OCI-M2 (cell line): Measurements from ENCODE around the gene PLAC1.

Experiments
- DNase-seq: peaks from one replicate; lab custom pipeline; 2025; ENCODE audit not compliant: unreplicated experiment; lab: John Stamatoyannopoulos, UW

The PLAC1 gene

DNA sequence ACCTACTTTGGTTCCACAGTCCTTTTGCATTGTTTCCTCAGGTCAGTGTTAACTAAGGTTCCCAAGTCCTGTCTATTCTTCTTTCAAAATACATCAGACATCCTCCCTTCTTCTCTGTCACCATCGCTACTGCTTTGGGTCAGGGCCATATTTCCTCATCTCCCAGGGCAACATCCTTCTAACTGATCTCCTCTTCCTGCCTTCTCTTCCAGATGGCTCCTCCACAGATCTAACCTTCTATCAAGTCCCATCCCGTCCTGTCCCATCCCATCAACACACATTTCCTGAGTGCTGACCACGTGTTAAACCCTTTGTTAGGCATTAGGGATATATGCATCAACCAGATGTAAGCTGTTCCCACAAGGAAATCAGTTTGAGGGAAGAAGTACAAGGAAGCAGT, 25.9 kb downstream of the PLAC1 start:
- DNase-seq: no peak

- DNase-seq: no peak
These were observed 26.6 kb downstream of the PLAC1 start for GRCh38 chrX:134631426-134632346.

DNA sequence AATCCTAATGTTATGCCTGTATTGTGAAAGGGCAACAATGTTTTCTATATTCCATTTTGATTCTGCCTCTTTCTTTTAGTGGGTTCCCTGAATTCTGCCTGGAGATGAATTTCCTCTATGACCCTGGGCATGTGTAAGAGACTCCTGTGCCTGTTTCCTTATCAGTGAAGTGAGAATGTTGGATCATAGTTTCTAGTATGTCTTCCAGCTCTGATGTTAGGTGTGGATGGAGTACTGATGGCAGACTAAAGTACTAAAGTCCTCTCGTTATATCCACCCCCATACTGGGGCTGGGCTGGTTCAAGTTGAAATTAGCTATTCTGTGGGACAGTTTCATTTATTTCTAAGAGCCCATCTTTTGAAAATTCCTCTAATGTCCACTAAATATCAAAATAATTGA, 29.6 kb downstream of the PLAC1 start:
- no peak for DNase-seq

- DNase-seq: no peak
These were observed 31.8 kb downstream of the PLAC1 start for GRCh38 chrX:134626434-134626833.

GRCh38 chrX:134625315-134625718, 33.0 kb downstream of the PLAC1 start:
- no peak for DNase-seq

GRCh38 chrX:134624046-134624430, 34.2 kb downstream of the PLAC1 start:
- DNase-seq: no peak

DNA sequence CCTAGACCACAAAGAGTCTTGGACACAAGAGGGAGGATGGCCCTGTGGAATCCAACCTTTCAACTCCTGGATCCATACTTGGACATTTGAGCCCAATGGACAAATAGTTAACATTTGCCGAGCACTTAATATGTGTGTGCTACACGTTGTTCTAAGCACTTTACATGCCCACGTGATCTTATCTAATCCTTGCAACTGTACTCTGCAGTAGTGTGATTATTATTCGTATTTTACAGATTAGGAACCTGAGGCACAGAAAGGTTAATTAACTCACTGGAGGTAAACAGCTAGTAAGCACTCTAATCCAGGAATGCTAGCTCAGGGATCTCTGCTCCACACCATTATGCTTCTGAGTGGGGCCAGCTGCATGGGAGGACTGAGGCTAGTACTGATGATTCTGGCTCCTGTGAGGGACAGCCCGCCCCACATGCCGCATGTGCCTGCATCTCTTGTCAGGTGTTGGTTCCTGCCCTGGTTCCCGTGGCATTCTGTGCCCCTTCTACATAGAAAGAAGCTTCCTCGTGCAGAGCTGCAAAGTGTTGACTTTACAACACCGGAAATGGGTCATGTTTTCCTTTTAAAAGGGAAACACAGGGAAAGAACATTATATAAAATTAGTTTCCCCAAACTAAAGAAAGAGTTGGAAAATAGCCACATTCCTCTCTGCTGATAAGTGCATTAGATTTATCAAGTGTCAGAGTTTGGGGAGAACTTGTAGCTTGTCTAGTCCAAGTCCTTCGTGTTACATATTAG, 34.8 kb downstream of the PLAC1 start:
- no peak for DNase-seq

DNA sequence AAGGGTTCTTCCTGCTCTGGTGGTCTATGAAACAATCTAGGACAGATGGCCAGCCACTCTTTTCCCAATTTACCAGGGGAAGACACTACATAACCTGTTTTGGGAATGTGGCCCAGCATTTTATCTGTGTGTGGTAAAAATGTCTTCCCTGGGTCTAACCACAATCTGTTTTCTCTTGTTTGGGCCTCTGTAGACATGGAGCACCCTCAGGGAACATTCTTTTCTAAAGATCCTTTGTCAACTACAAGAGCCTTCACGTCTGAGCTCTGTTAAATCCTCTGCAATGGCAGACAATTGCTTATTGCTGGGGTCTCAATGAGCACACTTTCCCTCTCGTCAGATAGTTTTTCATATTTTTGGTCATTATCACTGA, 35.5 kb downstream of the PLAC1 start:
- no peak for DNase-seq

DNA sequence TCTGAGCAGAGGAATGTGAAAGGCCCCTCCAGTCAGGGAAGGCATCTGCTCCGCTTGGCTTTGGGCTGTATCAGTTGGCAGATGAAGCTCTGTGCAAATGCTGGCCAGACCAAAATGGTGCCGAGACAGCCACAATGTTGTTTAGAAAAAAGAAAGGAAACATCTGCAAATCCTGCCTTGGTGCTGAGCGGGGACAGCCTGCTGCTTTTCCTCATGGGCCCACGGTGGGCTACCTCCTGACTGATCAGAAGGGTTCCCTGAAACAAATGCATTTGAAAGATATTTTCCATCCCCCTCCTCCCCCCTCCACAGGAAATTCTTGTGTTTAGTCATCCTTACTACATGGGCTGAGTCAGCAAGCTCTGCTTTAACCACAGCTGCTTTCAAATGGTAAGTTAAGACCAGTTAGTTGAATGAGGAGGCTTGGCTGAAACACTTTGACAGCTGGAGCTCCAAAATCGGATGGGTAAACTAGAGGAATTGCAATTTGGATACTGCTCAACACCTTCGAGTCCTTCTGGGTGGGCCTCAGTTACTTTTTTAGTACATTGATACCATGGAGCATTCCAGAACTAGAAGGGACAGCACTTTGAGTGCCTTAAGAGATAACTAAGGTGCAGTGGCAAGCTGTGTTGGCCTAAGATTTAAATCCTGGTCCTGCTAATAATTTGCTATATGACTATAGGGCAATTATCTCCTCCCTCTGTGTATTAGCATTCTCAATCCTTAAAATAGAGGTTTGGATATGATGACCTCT, 36.0 kb downstream of the PLAC1 start:
- DNase-seq: no peak

DNA sequence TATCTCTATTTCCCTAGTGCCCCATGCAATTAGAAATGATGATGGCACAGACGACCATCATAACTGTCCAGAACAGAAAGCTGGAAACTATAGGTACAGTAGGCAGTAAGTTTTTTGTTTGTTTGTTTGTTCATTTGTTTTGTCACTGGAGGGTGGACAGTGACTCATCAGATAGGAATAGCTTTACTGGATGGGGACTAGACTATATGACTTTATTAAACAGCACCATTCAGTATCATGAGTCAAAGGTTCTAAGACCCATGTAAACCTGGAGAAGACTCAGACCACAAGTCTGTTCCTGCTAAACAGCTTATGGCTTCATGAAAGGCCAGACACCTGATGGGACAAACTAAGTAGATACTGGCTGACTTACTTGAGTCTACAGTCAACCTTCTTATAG, 38.4 kb downstream of the PLAC1 start:
- no peak for DNase-seq

DNA sequence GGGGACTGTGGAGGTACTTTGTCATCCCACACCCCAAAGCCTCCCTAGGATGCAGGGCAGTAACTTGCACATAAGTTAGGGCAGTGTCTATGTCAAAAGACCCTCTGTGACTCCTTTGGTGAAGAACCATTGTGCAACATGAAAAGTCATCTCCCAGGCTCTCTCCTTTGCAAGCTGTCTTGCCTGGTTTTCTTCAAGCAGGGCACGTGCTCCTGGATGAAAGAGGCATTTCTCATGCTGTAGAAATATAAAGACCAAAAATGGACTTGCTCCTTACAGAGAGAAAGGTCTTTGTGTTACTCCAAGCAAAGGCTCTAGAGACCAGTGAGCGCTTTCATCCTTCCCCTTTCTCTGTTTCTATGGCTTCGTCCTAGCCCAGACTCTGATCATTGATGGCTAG, 44.9 kb downstream of the PLAC1 start:
- DNase-seq: no peak

- DNase-seq: no peak
These were observed 50.1 kb downstream of the PLAC1 start for GRCh38 chrX:134608153-134608552.

GRCh38 chrX:134607523-134607922, 50.7 kb downstream of the PLAC1 start:
- no peak for DNase-seq

DNA sequence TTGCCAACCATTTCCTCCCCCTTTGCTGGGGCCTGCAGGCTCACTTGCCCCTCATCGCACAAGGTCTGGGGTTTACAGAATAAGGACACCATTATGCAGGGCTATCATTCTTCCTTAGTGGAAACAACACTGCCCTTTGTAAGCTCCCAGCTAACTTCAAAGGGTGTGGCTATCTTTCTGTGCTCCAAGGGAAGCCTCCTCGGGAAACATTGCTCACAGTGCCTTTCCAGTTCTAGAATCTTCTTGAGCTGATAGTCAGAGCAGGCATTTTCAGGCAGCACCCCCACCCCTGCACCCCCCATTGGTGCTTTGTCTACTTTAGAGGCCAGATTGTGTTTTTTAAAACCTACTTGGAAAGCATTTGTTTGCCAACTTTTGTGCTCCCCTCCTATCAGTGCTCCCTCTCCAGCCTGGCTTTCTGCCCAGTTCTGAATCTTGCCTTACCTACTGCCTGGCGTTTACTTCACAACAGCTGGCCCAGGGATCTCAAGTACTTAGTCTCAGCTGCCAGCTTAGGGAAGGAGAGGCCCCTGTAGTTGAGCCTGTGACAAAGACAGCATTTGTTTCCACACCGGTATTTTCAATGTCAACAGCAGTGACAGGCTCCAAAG, 53.5 kb downstream of the PLAC1 start:
- no peak for DNase-seq

- DNase-seq: no peak
These were observed 54.2 kb downstream of the PLAC1 start for GRCh38 chrX:134603806-134604700.

DNA sequence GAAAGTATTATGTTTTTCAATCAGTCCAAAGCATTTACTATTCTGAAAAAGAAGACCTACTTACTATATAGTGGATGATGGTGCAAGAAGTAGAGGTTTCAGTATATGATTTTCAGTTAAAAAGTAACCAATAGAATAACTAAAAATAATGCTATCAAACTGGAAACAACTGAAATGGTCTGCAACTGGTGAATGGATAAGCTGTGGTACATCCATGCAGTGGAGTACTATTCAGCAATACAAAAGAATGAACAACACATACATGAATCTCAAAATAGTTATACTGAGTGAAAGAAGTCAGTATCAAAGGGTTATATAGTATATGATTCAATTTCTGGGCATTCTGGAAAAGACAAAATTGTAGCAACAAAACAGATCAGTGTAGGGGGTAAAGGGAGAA, 55.9 kb downstream of the PLAC1 start:
- DNase-seq: no peak

DNA sequence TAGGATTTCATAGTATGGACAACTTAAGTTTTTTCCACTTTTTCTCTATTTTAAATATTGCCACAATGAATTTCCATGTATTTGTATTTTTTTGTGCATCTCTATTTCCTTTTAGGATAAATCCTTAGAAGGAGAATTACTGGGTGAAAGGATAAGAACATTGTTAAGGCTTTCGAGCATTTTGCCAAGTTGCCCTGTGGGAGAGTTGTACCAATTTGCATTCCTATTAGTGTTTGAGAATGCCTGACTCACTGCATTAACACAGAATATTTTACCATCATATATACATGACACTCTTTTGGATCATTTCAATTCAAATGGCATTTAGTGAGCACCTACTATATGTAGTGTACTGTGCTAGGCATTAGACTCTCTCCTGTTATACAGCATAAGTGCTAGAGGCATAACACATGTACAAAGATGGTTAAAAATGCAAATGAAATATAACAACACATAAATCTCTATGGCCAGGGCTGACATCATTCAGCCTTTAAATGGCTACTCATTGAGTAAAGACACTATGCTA, 57.0 kb downstream of the PLAC1 start:
- no peak for DNase-seq

DNA sequence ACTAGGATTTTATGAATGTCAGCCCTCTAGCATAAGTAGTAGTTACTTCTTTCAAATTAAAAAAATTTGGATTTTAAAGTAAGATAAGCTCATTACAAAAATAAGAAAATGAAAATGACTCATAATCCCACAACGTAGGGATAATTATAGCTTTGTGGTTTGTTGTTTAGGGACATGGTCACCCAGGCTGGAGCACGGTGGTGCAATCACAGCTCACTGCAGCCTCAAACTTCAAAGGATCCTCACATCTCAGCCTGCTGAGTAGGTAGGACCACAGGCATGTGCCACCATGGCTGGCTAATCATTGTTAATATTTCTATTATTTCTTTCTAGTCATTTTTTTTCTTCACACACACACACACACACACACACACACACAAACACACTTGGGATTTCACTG, 57.6 kb downstream of the PLAC1 start:
- DNase-seq: no peak

- DNase-seq: no peak
These were observed 58.9 kb downstream of the PLAC1 start for GRCh38 chrX:134599184-134599914.
